ENCODE data around the gene ZDHHC20.

ZDHHC20 gene, protein sequence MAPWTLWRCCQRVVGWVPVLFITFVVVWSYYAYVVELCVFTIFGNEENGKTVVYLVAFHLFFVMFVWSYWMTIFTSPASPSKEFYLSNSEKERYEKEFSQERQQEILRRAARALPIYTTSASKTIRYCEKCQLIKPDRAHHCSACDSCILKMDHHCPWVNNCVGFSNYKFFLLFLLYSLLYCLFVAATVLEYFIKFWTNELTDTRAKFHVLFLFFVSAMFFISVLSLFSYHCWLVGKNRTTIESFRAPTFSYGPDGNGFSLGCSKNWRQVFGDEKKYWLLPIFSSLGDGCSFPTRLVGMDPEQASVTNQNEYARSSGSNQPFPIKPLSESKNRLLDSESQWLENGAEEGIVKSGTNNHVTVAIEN

DNA sequence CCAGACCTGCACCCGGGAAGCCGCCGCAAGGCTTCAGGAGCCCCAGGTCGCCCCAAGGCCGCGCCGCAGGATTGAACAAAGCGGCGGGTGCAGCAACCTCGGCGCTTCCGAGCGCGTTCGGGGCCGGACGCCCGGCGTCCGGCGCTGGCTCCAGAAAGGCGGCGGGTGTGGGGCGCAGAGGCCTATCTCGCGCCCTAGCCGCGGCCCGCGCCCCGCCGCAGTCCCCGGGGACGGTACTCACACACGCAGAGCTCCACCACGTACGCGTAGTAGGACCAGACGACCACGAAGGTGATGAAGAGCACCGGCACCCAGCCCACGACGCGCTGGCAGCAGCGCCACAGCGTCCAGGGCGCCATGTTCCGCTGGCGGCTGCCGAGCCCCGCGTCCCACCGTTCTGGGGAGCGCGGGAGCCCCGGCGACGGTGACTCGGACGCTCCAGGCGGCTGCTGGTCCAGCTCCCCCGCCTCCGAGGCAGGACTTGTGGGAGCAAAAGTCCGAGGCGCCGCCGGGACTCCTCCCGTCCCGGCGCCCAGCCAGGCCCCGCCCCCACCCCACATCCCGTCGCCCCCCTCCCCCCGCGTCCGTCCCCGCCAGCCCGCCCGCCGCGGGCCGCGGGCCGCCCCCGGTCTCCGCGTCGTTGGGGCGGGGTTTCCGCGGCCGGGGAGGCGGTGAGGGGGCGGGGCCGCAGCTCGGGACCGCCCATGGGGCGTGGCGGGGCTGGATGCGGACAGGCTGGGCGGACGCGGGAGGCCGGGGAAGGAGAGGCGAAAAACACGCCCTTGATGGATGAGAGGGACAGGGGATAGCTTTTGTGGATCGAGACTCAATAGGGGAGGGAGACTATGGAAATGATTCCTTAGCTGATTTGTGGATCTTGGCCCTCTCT, at the start of gene ZDHHC20:
Gene ZDHHC20, minus strand, starts transcription at position 491 of the 889 bp plus-strand sequence. Its CDS starts 132 bp downstream, at position 359.
- H3K36me3 ChIP-seq (replicated peaks; ENCODE audit: insufficient read depth, low read length) = no peaks in the 10 kb centered on the region
- peak within 1 kb of the TSS; percentile 81 for H2AFZ ChIP-seq (ENCODE audit: low read length)
- peak; percentile 71 for DNase-seq
- H3K27me3 ChIP-seq (replicated peaks; ENCODE audit: insufficient read depth, low read length) = no peaks in the 10 kb centered on the region
- H3F3A ChIP-seq (ENCODE audit: insufficient read depth, low read length) = no peaks in the 10 kb centered on the region
- peak within 1 kb of the TSS; percentile 77 for H3K4me3 ChIP-seq (ENCODE audit: low read length)
- no peaks in the 10 kb centered on the region for H4K20me1 ChIP-seq (ENCODE audit: insufficient read depth, low read length)
- peak within 1 kb of the TSS; percentile 75 for H3K9ac ChIP-seq (ENCODE audit: low read length)
- peak within 1 kb of the TSS; percentile 73 for H3K4me2 ChIP-seq (ENCODE audit: low read depth, low read length)
- H3K4me1 ChIP-seq (ENCODE audit: low read length) = no peaks in the 10 kb centered on the region
- peak within 1 kb of the TSS; percentile 68; the same call in 1 of the 2 replicates for H3K27ac ChIP-seq (ENCODE audit: low read length)
- no peaks in the 10 kb centered on the region for H3K9me3 ChIP-seq (replicated peaks; ENCODE audit: insufficient read depth, low read length)
- peaks cover 42% of the 10 kb centered on the region for H3K79me2 ChIP-seq (ENCODE audit: low read length)
- H3K9me2 ChIP-seq (replicated peaks; ENCODE audit: insufficient read depth, low read length) = no peaks in the 10 kb centered on the region
- TF ChIP-seq EZH2 (optimal IDR thresholded peaks at IDR 0.05; ENCODE audit: low read depth, low read length) = no peak

DNA sequence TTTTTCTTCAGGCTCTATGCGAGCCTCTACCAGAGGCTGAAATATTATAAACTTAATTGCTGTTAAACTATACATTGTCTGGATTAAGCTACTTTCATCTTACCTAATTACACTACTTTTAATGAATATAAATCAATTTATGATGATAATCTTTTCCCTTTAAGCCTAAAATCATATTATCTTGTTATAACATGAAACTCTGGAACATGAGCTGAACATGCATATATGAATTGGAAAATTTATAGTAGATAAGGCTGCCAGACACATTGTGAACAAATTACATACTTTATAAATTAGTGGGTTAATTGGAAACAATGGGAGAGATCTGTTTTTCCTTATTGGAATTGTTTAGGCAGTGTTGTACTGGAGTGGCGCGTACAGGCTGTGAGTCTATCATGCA, 45.3 kb upstream of the ZDHHC20 start:
- Histone ChIP-seq H3K79me2 (ENCODE audit: low read length) (no peaks in the 10 kb centered on the region), H3K36me3 (replicated peaks; ENCODE audit: insufficient read depth, low read length) (no peaks in the 10 kb centered on the region), H3K27me3 (replicated peaks; ENCODE audit: insufficient read depth, low read length) (no peaks in the 10 kb centered on the region), H3K9ac (ENCODE audit: low read length) (no peak overlapping the region), H3K27ac (ENCODE audit: low read length) (no peak overlapping the region), H4K20me1 (ENCODE audit: insufficient read depth, low read length) (no peaks in the 10 kb centered on the region), H3F3A (ENCODE audit: insufficient read depth, low read length) (no peaks in the 10 kb centered on the region), H3K4me3 (ENCODE audit: low read length) (no peak overlapping the region), H2AFZ (ENCODE audit: low read length) (no peak overlapping the region), H3K4me2 (ENCODE audit: low read depth, low read length) (no peak overlapping the region), H3K9me2 (replicated peaks; ENCODE audit: insufficient read depth, low read length) (no peaks in the 10 kb centered on the region), H3K9me3 (replicated peaks; ENCODE audit: insufficient read depth, low read length) (no peaks in the 10 kb centered on the region), H3K4me1 (ENCODE audit: low read length) (no peaks in the 10 kb centered on the region)
- TF ChIP-seq, protein P1, sequence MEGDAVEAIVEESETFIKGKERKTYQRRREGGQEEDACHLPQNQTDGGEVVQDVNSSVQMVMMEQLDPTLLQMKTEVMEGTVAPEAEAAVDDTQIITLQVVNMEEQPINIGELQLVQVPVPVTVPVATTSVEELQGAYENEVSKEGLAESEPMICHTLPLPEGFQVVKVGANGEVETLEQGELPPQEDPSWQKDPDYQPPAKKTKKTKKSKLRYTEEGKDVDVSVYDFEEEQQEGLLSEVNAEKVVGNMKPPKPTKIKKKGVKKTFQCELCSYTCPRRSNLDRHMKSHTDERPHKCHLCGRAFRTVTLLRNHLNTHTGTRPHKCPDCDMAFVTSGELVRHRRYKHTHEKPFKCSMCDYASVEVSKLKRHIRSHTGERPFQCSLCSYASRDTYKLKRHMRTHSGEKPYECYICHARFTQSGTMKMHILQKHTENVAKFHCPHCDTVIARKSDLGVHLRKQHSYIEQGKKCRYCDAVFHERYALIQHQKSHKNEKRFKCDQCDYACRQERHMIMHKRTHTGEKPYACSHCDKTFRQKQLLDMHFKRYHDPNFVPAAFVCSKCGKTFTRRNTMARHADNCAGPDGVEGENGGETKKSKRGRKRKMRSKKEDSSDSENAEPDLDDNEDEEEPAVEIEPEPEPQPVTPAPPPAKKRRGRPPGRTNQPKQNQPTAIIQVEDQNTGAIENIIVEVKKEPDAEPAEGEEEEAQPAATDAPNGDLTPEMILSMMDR (IDR thresholded peaks at IDR 0.05; ENCODE audit: low read length) = no peak
- TF ChIP-seq EZH2 (optimal IDR thresholded peaks at IDR 0.05; ENCODE audit: low read depth, low read length) (no peak), EZH2phosphoT487 (IDR thresholded peaks at IDR 0.05; ENCODE audit: low read length) (no peak)
- no peak for DNase-seq

DNA sequence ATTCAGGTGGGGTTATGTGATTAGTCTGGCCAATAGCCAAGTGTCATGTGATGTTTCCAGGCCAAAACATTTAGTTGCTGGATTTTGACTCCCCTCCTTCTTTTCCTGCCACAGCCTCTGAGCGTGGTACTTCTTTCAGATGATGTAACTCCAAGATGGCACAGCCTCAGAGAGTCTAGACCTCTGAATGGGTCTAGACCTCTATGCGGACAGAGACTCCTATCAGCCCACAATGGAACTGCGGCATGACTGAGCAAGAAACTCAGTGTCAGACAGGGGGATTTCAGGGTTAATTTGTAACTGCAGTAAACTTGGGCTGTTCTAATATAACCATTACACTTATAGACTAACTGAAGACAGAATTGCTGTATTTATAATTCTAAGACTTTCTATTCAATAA, 42.6 kb upstream of the ZDHHC20 start:
- Histone ChIP-seq H3K9me3 (replicated peaks; ENCODE audit: insufficient read depth, low read length) (no peaks in the 10 kb centered on the region), H3K9me2 (replicated peaks; ENCODE audit: insufficient read depth, low read length) (no peaks in the 10 kb centered on the region), H3K36me3 (replicated peaks; ENCODE audit: insufficient read depth, low read length) (no peaks in the 10 kb centered on the region), H3K27ac (ENCODE audit: low read length) (no peak overlapping the region), H4K20me1 (ENCODE audit: insufficient read depth, low read length) (no peaks in the 10 kb centered on the region), H3K79me2 (ENCODE audit: low read length) (no peaks in the 10 kb centered on the region), H3K27me3 (replicated peaks; ENCODE audit: insufficient read depth, low read length) (no peaks in the 10 kb centered on the region), H3K4me1 (ENCODE audit: low read length) (no peaks in the 10 kb centered on the region), H2AFZ (ENCODE audit: low read length) (no peak overlapping the region), H3K4me2 (ENCODE audit: low read depth, low read length) (no peak overlapping the region), H3F3A (ENCODE audit: insufficient read depth, low read length) (no peaks in the 10 kb centered on the region), H3K4me3 (ENCODE audit: low read length) (no peak overlapping the region), H3K9ac (ENCODE audit: low read length) (no peak overlapping the region)
- no peak for DNase-seq
- TF ChIP-seq, protein P1 (IDR thresholded peaks at IDR 0.05; ENCODE audit: low read length) = no peak
- TF ChIP-seq EZH2 (optimal IDR thresholded peaks at IDR 0.05; ENCODE audit: low read depth, low read length) = no peak
- no peak for TF ChIP-seq EZH2phosphoT487 (IDR thresholded peaks at IDR 0.05; ENCODE audit: low read length)
